OCI-M1 (cell line): ENCODE measurements around the gene ZNF454.
A peak's percentile ranks its signal among the peaks of the same experiment; 100 is the strongest.

Experiments
- DNase-seq: peaks from one replicate; lab custom pipeline; 2025; lab: John Stamatoyannopoulos, UW

ZNF454 gene

GRCh38 chr5:178940569-178941360 lies at the start of gene ZNF454:
Gene ZNF454, plus strand, starts transcription at chr5:178941198. Its CDS starts 1,594 bp downstream, at chr5:178942792.
- no peak for DNase-seq

GRCh38 chr5:178895615-178896571 lies 45.1 kb upstream of the ZNF454 start, which contains the start of gene ZFP2:
Gene ZFP2, plus strand, starts transcription at chr5:178895913. Its CDS starts 35,401 bp downstream, at chr5:178931314.
- no peak for DNase-seq

- no peak for DNase-seq
Measured at GRCh38 chr5:178899289-178899688, 41.7 kb upstream of the ZNF454 start.

- DNase-seq = no peak
Measured at GRCh38 chr5:178902849-178903248, 38.1 kb upstream of the ZNF454 start.

GRCh38 chr5:178931846-178932760 lies 8.9 kb upstream of the ZNF454 start:
- DNase-seq = peak; percentile 3

- no peak for DNase-seq
Measured at GRCh38 chr5:178941361-178941760, 363 bp downstream of the ZNF454 start.

GRCh38 chr5:178965465-178966055 lies 24.6 kb downstream of the ZNF454 start:
- no peak for DNase-seq

GRCh38 chr5:178981381-178981780 lies 40.4 kb downstream of the ZNF454 start:
- no peak for DNase-seq

- no peak for DNase-seq
Measured at GRCh38 chr5:178982941-178983340, 41.9 kb downstream of the ZNF454 start.

GRCh38 chr5:178983728-178984127 lies 42.7 kb downstream of the ZNF454 start:
- DNase-seq = no peak

GRCh38 chr5:178984145-178985072 lies 43.4 kb downstream of the ZNF454 start:
- DNase-seq = no peak

GRCh38 chr5:178986326-178986960 lies 45.4 kb downstream of the ZNF454 start:
- no peak for DNase-seq

GRCh38 chr5:178988436-178989220 lies 47.6 kb downstream of the ZNF454 start:
- no peak for DNase-seq

GRCh38 chr5:178989311-178989710 lies 48.3 kb downstream of the ZNF454 start:
- no peak for DNase-seq

- no peak for DNase-seq
Measured at GRCh38 chr5:178990491-178990890, 49.5 kb downstream of the ZNF454 start.

GRCh38 chr5:178991190-178992145 lies 50.5 kb downstream of the ZNF454 start:
- no peak for DNase-seq

- no peak for DNase-seq
Measured at GRCh38 chr5:178992291-178992895, 51.4 kb downstream of the ZNF454 start.
